ENCODE measurements around the gene MTERF4.
A peak's percentile ranks its signal among the peaks of the same experiment; 100 is the strongest.

Gene MTERF4

DNA sequence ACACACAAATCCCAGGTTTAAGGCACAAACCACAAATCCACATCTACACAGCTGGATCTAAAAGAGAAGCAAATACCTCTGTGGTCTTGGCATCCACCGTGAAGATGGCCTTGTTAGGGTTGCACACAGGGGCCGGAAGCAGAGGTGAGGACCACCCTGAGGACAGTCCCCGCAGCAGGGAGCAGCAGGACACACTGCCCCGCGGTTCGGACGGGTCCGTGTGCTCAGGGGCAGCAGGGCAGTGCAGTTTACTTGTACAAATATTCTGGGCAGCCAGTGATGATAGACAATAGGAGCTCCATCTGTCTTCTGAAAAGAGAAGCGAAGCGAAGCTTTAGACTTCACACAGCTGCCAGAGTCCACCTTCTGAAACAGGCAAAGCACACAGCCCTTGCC, 38.4 kb upstream of the MTERF4 start:
- DNase-seq (ENCODE audit: low spot score): no peak
- ChIA-PET POLR2A (ENCODE audit: low non-redundant PET) (no interaction called here), CTCF (interaction anchor here (0.6 kb wide), 1 partner anchor 282 kb away, joined by 3 read pairs; no protein-coding TSS in a partner anchor)
- TF ChIP-seq, protein P1, sequence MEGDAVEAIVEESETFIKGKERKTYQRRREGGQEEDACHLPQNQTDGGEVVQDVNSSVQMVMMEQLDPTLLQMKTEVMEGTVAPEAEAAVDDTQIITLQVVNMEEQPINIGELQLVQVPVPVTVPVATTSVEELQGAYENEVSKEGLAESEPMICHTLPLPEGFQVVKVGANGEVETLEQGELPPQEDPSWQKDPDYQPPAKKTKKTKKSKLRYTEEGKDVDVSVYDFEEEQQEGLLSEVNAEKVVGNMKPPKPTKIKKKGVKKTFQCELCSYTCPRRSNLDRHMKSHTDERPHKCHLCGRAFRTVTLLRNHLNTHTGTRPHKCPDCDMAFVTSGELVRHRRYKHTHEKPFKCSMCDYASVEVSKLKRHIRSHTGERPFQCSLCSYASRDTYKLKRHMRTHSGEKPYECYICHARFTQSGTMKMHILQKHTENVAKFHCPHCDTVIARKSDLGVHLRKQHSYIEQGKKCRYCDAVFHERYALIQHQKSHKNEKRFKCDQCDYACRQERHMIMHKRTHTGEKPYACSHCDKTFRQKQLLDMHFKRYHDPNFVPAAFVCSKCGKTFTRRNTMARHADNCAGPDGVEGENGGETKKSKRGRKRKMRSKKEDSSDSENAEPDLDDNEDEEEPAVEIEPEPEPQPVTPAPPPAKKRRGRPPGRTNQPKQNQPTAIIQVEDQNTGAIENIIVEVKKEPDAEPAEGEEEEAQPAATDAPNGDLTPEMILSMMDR (conservative IDR thresholded peaks at IDR 0.05; ENCODE audit: low read depth): no peak
- peak overlapping the region; percentile 25 for H3K27ac ChIP-seq

DNA sequence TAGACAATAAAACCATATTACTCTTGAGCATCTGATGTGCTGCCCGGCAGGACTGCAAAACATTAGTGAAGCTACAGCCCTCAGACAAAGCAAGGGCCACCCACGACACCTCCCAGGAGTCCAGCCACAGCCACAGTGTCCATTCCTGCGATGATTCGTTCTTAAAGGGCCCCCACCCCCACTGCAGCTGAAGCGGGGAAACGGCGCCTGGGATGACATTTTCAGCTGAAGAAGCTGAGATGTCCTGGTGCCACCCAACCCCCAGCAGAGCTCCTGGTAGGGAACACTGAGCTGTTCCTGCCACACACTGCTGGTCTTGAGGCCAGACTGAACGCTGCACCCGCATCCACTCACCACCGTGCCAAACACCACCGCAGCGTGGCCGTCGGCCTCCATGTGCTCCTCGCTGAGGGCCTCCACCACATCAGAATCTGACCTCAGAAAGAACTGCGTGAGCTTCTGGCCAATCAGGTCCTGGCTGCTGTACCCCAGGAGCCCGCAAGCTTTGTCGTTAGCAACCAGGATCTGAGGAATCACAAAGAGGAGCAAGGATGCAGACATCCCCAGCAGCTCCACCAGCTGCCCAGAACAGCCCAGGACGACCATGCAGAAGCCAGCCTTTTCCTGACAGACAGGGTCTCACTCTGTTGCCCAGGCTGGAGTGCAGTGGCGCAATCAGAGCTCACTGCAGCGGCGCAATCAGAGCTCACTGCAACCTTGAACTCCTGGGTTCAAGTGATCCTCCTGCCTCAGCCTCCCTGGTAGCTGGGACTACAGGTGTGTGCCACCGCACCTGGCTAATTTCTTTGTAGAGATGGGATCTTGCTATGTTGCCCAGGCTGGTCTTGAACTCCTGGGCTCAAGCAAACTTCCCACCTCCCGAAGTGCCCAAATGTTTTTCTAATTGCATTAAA, 37.7 kb upstream of the MTERF4 start:
- ChIA-PET POLR2A (ENCODE audit: low non-redundant PET) (no interaction called here), CTCF (no interaction called here)
- TF ChIP-seq, protein P1 (conservative IDR thresholded peaks at IDR 0.05; ENCODE audit: low read depth): no peak
- no peak for DNase-seq (ENCODE audit: low spot score)
- H3K27ac ChIP-seq: peak overlapping the region; percentile 25; the same call in 1 of the 2 replicates

DNA sequence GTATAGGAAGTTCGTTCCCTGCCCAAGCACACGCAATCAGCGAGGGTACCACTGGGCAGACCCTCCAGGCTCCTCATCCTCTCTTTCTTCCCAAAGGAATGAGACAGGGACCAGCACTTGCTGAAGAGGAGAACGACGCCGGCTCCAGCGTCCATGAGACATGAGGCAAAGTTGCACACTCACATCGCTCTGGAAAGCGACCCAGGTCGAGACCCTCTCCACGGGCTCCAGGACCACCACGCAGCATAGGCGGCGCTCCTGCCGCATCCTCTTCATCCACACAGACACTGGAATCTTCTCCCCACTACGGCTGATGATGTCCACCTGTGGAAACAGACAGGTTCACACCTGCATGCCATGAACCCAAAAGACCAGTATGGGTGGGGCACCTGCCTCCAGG, 36.4 kb upstream of the MTERF4 start:
- DNase-seq (ENCODE audit: low spot score): no peak
- TF ChIP-seq, protein P1 (conservative IDR thresholded peaks at IDR 0.05; ENCODE audit: low read depth): no peak
- ChIA-PET POLR2A (ENCODE audit: low non-redundant PET) (no interaction called here), CTCF (interaction anchor here (0.6 kb wide), 1 partner anchor 364 kb away, joined by 3 read pairs; no protein-coding TSS in a partner anchor)
- no peak overlapping the region for H3K27ac ChIP-seq

DNA sequence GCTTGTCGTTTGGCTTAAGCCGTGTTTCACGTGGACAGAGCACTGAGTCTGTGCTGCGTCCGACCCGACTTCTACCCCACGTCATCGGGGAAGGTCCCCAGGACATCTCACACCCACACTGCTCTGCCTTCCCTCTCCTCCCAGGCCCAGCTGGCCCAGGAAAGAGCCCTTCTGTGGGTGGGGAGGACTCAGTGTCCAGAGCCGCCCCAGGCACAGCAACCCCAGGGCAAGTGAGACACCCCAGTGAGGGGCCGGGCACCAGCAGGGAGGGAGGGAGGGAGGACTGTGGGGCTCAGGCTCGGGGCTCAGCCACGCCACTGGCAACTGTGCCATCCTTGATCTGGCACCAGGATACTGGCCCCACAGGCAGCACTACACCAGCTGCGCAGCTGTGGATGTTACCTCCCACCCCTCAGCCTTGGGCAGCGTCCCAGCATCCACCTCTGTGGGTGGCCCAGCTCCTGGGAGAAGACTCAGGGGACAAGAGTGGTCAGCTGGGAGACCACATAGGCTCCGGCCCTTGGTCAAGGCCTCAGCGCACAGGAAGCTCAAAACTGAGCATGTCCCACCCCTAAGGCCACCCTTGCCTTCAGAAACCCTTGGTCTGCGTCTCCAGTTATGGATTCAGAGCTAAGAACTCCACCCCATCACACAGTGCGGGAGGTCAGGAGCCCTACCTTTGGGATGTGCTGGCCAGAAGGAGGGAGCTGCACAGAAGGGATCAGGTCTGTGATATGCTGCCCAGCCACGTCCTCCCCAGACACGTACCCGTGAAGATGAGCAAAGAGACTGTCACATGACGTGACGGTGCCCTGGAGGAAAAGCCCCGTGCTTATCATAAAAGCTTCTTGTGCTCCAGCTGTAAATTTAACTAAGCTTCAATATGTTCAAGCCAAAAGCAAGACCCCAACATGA, 35.4 kb upstream of the MTERF4 start:
- no peak for DNase-seq (ENCODE audit: low spot score)
- CTCF ChIA-PET: interaction anchor here (0.6 to 1.0 kb wide), 4 partner anchors 8 to 365 kb away, joined by 3 to 9 read pairs (median 3); partner anchors contain the start of gene MTERF4
- POLR2A ChIA-PET (ENCODE audit: low non-redundant PET): no interaction called here
- no peak overlapping the region for H3K27ac ChIP-seq
- TF ChIP-seq, protein P1 (conservative IDR thresholded peaks at IDR 0.05; ENCODE audit: low read depth): no peak

DNA sequence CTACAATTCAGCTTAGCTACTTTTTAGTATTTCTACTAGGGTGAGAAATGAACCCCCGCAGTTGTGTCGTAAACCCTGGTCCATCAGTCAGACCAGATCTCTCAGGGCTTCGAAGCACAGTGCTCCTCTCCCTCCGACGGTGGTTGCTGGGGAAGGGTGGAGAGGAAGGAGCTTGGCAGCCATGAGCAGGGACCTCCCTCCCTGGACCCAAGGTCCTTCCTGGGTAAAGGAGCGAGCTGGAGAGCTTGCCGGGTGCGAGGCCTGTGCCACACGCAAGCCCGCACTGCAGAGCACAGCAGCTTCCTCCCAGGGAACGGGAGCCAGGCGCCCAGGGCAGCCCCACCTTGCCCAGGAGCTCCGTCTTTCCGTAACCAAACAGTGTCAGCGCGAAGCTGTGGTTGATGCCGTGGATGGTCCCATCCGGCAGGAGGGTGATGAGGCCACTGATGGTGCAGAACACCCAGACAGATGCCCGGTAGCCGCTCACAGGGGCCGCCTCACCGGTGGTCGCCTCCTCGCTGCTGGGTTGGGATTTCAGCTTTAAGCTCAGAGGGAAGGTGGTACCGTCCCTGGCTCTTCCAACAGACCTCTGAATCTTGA, 34.7 kb upstream of the MTERF4 start:
- ChIA-PET POLR2A (ENCODE audit: low non-redundant PET) (no interaction called here), CTCF (interaction anchor here (0.7 to 1.0 kb wide), 3 partner anchors 9 to 243 kb away, joined by 3 to 9 read pairs (median 3); partner anchors contain the start of gene MTERF4)
- no peak overlapping the region for H3K27ac ChIP-seq
- no peak for DNase-seq (ENCODE audit: low spot score)
- TF ChIP-seq, protein P1 (conservative IDR thresholded peaks at IDR 0.05; ENCODE audit: low read depth): no peak

DNA sequence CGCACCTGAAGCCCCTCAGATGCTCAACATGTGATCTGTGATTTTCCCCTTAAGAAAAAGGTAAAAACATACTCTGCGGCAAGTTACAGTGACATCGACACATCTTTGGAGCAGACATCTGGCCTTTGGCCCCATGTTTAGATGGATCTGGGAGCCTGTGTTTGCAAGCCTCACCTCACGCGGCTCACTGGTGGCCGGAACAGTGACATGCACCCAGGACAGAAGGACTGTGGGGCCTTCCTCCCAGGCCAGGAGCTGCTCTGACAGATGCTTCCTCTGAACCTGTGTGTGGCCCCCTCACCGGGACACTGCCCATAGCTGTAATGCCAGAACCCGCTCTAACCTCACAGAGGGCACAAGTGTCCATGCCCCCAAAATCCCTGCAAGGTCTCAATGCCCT, 34.1 kb upstream of the MTERF4 start:
- CTCF ChIA-PET: interaction anchor here (1.0 kb wide), 1 partner anchor 10 kb away, joined by 3 read pairs; no protein-coding TSS in a partner anchor
- no peak for DNase-seq (ENCODE audit: low spot score)
- POLR2A ChIA-PET (ENCODE audit: low non-redundant PET): no interaction called here
- TF ChIP-seq, protein P1 (conservative IDR thresholded peaks at IDR 0.05; ENCODE audit: low read depth): no peak
- H3K27ac ChIP-seq: no peak overlapping the region

Measured in RWPE1 (cell line).